Measurements from ENCODE around the gene SYS1.

The SYS1 gene

DNA sequence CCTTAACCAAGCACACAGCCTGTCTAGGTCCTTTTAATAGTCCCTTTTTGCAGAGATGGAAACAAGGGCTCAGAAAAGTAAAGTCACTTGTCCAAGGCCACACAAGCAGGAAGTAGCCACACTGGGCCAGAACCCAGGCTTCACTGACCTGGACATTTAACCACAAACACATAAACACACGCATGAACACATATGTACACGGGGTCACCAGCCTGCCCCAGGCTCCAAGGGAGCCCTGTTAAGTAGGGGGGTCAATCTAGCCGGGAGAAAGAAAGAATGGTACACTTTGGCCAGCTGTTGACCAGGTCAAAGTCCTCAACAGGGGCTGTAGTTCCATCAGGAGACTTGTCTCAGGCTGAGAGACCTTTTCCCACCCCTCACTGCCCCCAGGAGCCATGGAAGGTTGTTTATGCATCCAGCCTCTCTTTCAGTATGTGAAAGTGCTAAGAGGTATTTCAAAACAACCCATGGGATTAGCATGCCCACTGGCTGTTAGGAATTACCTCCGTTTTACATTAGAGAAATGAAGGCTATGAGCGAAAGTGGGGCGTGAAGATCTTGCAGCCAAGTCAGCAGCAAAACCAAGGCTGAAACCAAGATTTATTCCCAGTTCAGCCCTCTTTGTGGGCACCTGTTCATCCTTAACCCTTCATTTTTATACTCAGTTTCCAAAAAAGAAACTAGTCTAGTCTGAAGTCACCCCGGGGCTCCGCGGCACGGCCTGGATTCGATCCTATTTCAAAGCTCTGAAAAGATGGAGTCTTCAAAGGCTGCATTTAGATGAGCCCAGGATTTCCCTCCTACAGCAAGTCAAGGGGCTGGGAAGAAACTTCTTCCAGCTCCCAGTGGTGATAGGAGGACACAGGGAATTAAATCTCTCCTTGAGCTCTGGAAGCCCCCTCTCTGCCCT lies 24.6 kb upstream of the SYS1 start:
- Histone ChIP-seq H3F3A (ENCODE audit: insufficient read depth, low read length) (peaks cover 5% of the 10 kb centered on the region; the same call in 1 of the 2 replicates), H3K4me1 (ENCODE audit: low read length) (peaks cover 21% of the 10 kb centered on the region), H3K9me3 (replicated peaks; ENCODE audit: insufficient read depth, low read length) (no peaks in the 10 kb centered on the region), H3K4me2 (ENCODE audit: low read depth, low read length) (no peak overlapping the region), H4K20me1 (ENCODE audit: insufficient read depth, low read length) (no peaks in the 10 kb centered on the region), H3K27me3 (replicated peaks; ENCODE audit: insufficient read depth, low read length) (no peaks in the 10 kb centered on the region), H3K79me2 (ENCODE audit: low read length) (no peaks in the 10 kb centered on the region), H3K9me2 (replicated peaks; ENCODE audit: insufficient read depth, low read length) (no peaks in the 10 kb centered on the region), H3K9ac (ENCODE audit: low read length) (no peak overlapping the region), H3K36me3 (replicated peaks; ENCODE audit: insufficient read depth, low read length) (no peaks in the 10 kb centered on the region), H3K4me3 (ENCODE audit: low read length) (no peak overlapping the region), H2AFZ (ENCODE audit: low read length) (no peak overlapping the region), H3K27ac (ENCODE audit: low read length) (no peak overlapping the region)
- no peak for DNase-seq
- TF ChIP-seq, protein P1, sequence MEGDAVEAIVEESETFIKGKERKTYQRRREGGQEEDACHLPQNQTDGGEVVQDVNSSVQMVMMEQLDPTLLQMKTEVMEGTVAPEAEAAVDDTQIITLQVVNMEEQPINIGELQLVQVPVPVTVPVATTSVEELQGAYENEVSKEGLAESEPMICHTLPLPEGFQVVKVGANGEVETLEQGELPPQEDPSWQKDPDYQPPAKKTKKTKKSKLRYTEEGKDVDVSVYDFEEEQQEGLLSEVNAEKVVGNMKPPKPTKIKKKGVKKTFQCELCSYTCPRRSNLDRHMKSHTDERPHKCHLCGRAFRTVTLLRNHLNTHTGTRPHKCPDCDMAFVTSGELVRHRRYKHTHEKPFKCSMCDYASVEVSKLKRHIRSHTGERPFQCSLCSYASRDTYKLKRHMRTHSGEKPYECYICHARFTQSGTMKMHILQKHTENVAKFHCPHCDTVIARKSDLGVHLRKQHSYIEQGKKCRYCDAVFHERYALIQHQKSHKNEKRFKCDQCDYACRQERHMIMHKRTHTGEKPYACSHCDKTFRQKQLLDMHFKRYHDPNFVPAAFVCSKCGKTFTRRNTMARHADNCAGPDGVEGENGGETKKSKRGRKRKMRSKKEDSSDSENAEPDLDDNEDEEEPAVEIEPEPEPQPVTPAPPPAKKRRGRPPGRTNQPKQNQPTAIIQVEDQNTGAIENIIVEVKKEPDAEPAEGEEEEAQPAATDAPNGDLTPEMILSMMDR (IDR thresholded peaks at IDR 0.05; ENCODE audit: low read length): no peak
- TF ChIP-seq EZH2 (optimal IDR thresholded peaks at IDR 0.05; ENCODE audit: low read depth, low read length) (no peak), EZH2phosphoT487 (IDR thresholded peaks at IDR 0.05; ENCODE audit: low read length) (no peak)

DNA sequence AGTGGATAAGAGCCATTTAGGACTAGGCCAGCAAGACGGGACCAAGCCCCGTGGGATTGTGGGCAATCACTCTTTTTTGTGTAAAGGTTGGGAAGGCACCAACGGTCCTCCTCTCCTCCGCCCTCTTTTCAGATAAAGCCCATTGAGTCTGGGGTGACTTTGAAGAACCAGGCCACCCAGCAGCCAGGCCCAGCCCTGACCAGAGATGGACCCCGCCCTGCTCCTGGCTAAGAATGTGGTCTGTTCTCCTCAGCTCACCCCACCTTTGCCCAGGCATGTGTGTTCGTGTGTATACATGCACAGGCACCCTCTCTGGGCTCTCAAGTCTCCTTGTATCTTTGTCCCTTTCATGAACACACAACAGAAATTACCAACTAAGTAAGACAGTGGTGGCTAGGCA lies 23.9 kb upstream of the SYS1 start:
- TF ChIP-seq EZH2phosphoT487 (IDR thresholded peaks at IDR 0.05; ENCODE audit: low read length): no peak
- no peak for TF ChIP-seq EZH2 (optimal IDR thresholded peaks at IDR 0.05; ENCODE audit: low read depth, low read length)
- TF ChIP-seq, protein P1 (IDR thresholded peaks at IDR 0.05; ENCODE audit: low read length): no peak
- no peak for DNase-seq
- Histone ChIP-seq H3K79me2 (ENCODE audit: low read length) (no peaks in the 10 kb centered on the region), H4K20me1 (ENCODE audit: insufficient read depth, low read length) (no peaks in the 10 kb centered on the region), H2AFZ (ENCODE audit: low read length) (no peak overlapping the region), H3K9me3 (replicated peaks; ENCODE audit: insufficient read depth, low read length) (no peaks in the 10 kb centered on the region), H3K27ac (ENCODE audit: low read length) (no peak overlapping the region), H3K4me3 (ENCODE audit: low read length) (no peak overlapping the region), H3K4me1 (ENCODE audit: low read length) (peaks cover 21% of the 10 kb centered on the region), H3K36me3 (replicated peaks; ENCODE audit: insufficient read depth, low read length) (no peaks in the 10 kb centered on the region), H3K27me3 (replicated peaks; ENCODE audit: insufficient read depth, low read length) (no peaks in the 10 kb centered on the region), H3F3A (ENCODE audit: insufficient read depth, low read length) (peaks cover 5% of the 10 kb centered on the region; the same call in 1 of the 2 replicates), H3K4me2 (ENCODE audit: low read depth, low read length) (no peak overlapping the region), H3K9ac (ENCODE audit: low read length) (no peak overlapping the region), H3K9me2 (replicated peaks; ENCODE audit: insufficient read depth, low read length) (no peaks in the 10 kb centered on the region)

DNA sequence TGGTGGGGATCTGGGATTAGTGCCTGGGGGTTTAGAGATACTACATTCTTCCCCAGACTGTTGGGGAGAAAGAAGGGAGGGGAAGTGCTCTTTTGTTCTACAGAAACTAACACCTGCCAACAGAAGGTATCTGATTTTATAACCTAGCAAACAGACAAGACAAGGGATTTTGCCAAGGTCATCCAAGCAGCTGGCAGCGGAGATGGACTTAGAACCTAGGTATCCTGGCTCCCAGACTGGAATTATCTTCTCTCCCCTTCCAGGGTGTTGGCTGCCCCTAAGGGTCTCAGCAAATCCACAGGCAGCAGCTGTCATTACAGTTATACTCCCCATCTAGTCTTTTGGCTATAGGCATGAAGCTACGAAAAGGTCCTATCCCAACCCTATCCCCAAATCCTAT lies 23.2 kb upstream of the SYS1 start:
- Histone ChIP-seq H3F3A (ENCODE audit: insufficient read depth, low read length) (peaks cover 5% of the 10 kb centered on the region; the same call in 1 of the 2 replicates), H3K9ac (ENCODE audit: low read length) (no peak overlapping the region), H3K36me3 (replicated peaks; ENCODE audit: insufficient read depth, low read length) (no peaks in the 10 kb centered on the region), H4K20me1 (ENCODE audit: insufficient read depth, low read length) (no peaks in the 10 kb centered on the region), H3K4me2 (ENCODE audit: low read depth, low read length) (peak overlapping the region; percentile 18; the same call in 1 of the 2 replicates), H3K27ac (ENCODE audit: low read length) (no peak overlapping the region), H3K9me3 (replicated peaks; ENCODE audit: insufficient read depth, low read length) (no peaks in the 10 kb centered on the region), H3K4me3 (ENCODE audit: low read length) (no peak overlapping the region), H3K4me1 (ENCODE audit: low read length) (peaks cover 21% of the 10 kb centered on the region), H3K9me2 (replicated peaks; ENCODE audit: insufficient read depth, low read length) (no peaks in the 10 kb centered on the region), H3K27me3 (replicated peaks; ENCODE audit: insufficient read depth, low read length) (no peaks in the 10 kb centered on the region), H2AFZ (ENCODE audit: low read length) (no peak overlapping the region), H3K79me2 (ENCODE audit: low read length) (peaks cover 4% of the 10 kb centered on the region; the same call in 1 of the 2 replicates)
- DNase-seq: no peak
- no peak for TF ChIP-seq EZH2phosphoT487 (IDR thresholded peaks at IDR 0.05; ENCODE audit: low read length)
- TF ChIP-seq, protein P1 (IDR thresholded peaks at IDR 0.05; ENCODE audit: low read length): no peak
- no peak for TF ChIP-seq EZH2 (optimal IDR thresholded peaks at IDR 0.05; ENCODE audit: low read depth, low read length)

Measured in MM.1S (cell line).